Bronchial epithelial cell (primary cell): ENCODE results near the gene SMU1. TPM values are rescaled to one million over a fixed set of nuclear protein-coding genes. Genes with fewer than 3 reads are reported as not detected.

Experiments used
- DNase-seq: peaks from one replicate; pipeline ENCODE4 v3.0.0-alpha.2; 2010; ENCODE audit warnings: low read depth
- FAIRE-seq: peaks from 2 replicates; lab custom pipeline; 2011; peaks lifted over from hg19 to GRCh38; lab: Jason Lieb, UNC
- H3K27me3 ChIP-seq: 2 replicates; pipeline ENCODE4 v1.5.1; 2011; ENCODE audit warnings: low read length; ENCODE audit not compliant: control insufficient read depth, insufficient read depth
- H3K36me3 ChIP-seq: 2 replicates; pipeline ENCODE4 v1.5.1; 2011; ENCODE audit warnings: low read length; ENCODE audit not compliant: control insufficient read depth, insufficient read depth
- H3K4me3 ChIP-seq: 2 replicates; pipeline ENCODE4 v1.5.1; 2011; ENCODE audit warnings: mild to moderate bottlenecking, low read depth, low read length, control low read depth
- total RNA-seq: library from RNA; depleted of rRNA; stranded (reverse); fragments of >200 nt; gene quantifications from 2 replicates; pipeline ENCODE4 v1.2.1, GENCODE V29; 2014
- TF ChIP-seq, protein P1 (sequence below): IDR thresholded peaks from 2 replicates; pipeline ENCODE4 v1.5.1; 2011; ENCODE audit warnings: mild to moderate bottlenecking, moderate library complexity, low read length, control low read depth, inconsistent platforms; ENCODE audit not compliant: insufficient read depth, severe bottlenecking

Gene SMU1
- total RNA-seq, result 37.9 and 40.5 TPM in 2 replicates

DNA sequence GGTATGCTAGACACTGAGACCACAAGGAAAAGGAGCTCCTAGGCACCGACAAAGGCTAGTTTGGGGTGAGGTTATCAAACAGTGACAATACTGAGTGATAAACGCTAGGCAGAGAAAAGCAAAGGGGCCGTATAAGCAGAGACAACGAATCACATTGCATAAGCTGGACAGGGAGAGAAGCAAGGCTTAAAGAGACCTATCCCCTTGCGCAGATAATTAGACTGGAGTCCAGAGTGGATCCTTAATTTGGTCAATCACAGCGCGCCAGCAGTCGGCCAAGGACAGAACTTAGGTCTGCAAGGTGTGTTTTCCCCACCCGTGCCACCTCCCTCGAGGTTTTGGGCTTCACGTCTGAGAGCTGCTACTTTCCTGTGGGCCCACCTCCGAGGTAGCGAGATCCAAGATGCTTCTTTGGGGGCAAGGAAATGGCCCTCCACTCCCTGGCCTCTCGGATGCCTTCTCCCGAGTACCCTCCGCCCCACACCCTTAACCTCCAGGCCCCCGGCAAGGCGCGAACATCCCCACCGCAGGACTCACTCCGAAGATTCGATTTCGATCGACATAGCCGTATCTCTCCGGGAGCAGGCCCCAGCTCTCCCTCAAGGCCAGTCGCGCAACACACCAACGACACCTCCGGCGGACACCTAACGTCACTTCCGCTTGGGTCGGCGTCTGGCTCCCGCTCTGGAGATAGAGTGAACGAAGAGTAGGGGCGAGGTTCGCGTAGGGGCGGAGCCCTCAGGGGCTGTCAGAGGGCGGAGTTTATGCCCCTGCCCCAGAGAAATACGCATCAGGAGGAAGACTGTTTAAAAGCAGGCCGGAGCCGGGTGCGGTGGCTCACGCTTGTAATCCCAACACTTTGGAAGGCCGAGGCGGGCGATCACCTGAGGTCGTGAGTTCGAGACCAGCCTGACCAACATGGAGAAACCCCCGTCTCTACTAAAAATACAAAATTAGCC, at the start of gene SMU1:
Gene SMU1, minus strand, starts transcription at position 629 of the 959 bp plus-strand sequence. Its CDS starts 66 bp downstream, at position 563.
- TF ChIP-seq, protein P1, sequence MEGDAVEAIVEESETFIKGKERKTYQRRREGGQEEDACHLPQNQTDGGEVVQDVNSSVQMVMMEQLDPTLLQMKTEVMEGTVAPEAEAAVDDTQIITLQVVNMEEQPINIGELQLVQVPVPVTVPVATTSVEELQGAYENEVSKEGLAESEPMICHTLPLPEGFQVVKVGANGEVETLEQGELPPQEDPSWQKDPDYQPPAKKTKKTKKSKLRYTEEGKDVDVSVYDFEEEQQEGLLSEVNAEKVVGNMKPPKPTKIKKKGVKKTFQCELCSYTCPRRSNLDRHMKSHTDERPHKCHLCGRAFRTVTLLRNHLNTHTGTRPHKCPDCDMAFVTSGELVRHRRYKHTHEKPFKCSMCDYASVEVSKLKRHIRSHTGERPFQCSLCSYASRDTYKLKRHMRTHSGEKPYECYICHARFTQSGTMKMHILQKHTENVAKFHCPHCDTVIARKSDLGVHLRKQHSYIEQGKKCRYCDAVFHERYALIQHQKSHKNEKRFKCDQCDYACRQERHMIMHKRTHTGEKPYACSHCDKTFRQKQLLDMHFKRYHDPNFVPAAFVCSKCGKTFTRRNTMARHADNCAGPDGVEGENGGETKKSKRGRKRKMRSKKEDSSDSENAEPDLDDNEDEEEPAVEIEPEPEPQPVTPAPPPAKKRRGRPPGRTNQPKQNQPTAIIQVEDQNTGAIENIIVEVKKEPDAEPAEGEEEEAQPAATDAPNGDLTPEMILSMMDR, result no peak
- peaks cover 10% of the 10 kb centered on the region for H3K36me3 ChIP-seq
- FAIRE-seq, result no peak
- H3K4me3 ChIP-seq, result peak within 1 kb of the TSS; percentile 58
- H3K27me3 ChIP-seq, result no peaks in the 10 kb centered on the region
- peak; percentile 93 for DNase-seq

DNA sequence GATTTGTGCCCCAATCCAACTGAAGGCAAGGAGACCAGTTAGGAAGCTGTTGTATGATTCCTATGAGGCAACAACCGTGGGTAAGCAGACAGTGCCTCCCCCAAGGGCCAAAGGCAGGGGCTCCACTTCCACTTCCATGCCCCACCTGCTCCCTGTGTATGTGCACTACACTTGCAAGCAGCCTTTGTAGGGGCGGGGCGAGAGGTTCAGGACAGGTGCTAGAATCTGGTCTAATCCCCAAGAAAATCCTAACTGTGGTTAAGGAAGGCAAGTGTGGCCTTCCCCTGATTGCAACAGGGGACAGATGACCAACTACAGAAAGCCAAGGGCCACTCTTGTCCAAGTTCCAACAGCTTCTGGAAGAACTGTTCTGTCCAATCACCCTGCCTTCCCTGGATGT, 49.0 kb upstream of the SMU1 start:
- Histone ChIP-seq H3K36me3 (peaks cover 35% of the 10 kb centered on the region), H3K27me3 (no peaks in the 10 kb centered on the region)
- FAIRE-seq, result no peak

DNA sequence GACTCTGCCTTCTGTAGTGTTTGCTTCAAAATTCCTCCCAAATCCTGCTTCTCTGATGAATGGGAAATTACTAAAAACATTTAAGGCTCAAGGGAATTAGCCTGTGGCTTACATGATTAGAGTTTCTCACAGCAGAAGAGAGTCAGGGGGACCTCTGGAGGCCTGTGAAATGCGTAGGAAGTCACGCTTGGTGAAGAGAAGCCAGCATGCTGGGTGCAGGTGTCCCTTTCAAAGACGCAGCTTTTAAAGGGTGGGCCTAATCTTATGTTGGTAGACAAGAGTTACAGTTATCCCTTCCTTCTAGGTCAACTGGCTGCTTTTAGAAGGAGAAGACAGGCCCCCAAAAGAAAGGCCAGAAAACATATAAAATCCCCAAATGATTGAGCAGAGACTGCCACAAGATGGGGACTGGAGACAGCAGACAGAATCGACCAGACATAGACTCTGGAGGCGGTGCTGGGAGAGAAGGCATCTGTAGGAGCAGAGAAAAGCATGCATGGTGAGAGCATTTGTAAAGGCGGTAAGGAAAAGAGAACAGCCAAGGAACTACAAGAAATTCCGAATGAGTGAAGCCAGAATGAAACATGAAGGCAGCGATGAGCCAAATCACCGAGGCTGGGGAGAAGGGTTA, 48.4 kb upstream of the SMU1 start:
- TF ChIP-seq, protein P1, result no peak
- peaks cover 36% of the 10 kb centered on the region for H3K36me3 ChIP-seq
- DNase-seq (no peak), FAIRE-seq (no peak)
- no peaks in the 10 kb centered on the region for H3K27me3 ChIP-seq
- no peak overlapping the region for H3K4me3 ChIP-seq

More for the DNA sequence above, 49.0 kb upstream of the SMU1 start:
- no peak for DNase-seq
- TF ChIP-seq, protein P1, result no peak
- no peak overlapping the region for H3K4me3 ChIP-seq

- H3K27me3 ChIP-seq, result no peaks in the 10 kb centered on the region
- TF ChIP-seq, protein P1, result no peak
- FAIRE-seq, result no peak
- H3K36me3 ChIP-seq, result peaks cover 35% of the 10 kb centered on the region
- H3K4me3 ChIP-seq, result no peak overlapping the region
- no peak for DNase-seq
Measured at GRCh38 chr9:33124046-33124445, 47.6 kb upstream of the SMU1 start.

- peaks cover 29% of the 10 kb centered on the region for H3K36me3 ChIP-seq
- no peak for FAIRE-seq
- TF ChIP-seq, protein P1, result no peak
Measured at GRCh38 chr9:33123407-33124031, 47.0 kb upstream of the SMU1 start.

More at GRCh38 chr9:33123407-33124031, 47.0 kb upstream of the SMU1 start:
- DNase-seq, result no peak
- H3K4me3 ChIP-seq, result no peak overlapping the region
- no peaks in the 10 kb centered on the region for H3K27me3 ChIP-seq
